T-helper 17 cell (primary cell): ENCODE measurements around the gene PGLYRP2. TPM values are rescaled to one million over a fixed set of nuclear protein-coding genes. Genes with fewer than 3 reads are reported as not detected.

ENCODE experiments used
- ATAC-seq: fragments of 150-1000 bp; cut with Tn5 transposase; 2 replicates; pipeline ENCODE4 v1.10.0; 2021; ENCODE audit warnings: mild to moderate bottlenecking, moderate library complexity
- DNase-seq, 3 donors: peaks; one replicate each; pipeline versions ENCODE4 v3.0.0 to v3.0.0-alpha.2; 2020 to 2021
- H3K9me3 ChIP-seq: one replicate; pipeline ENCODE4 v1.7.0; 2013; ENCODE audit warnings: low read length, mild to moderate bottlenecking; ENCODE audit not compliant: control insufficient read depth, poor library complexity, severe bottlenecking
- H3K27ac Mint-ChIP-seq: one replicate; pipeline ENCODE4 v1.8.0; 2022; ENCODE audit warnings: mild to moderate bottlenecking, moderate library complexity, mixed read lengths
- H3K27me3 Mint-ChIP-seq: one replicate; pipeline ENCODE4 v1.8.0; 2022; ENCODE audit warnings: mixed read lengths
- H3K36me3 Mint-ChIP-seq: one replicate; pipeline ENCODE4 v1.8.0; 2022; ENCODE audit warnings: low read depth, mixed read lengths
- H3K4me1 Mint-ChIP-seq: one replicate; pipeline ENCODE4 v1.8.0; 2022; ENCODE audit warnings: mild to moderate bottlenecking, mixed read lengths
- H3K4me3 Mint-ChIP-seq: one replicate; pipeline ENCODE4 v1.8.0; 2022; ENCODE audit warnings: mild to moderate bottlenecking, moderate library complexity, mixed read lengths
- total RNA-seq, 4 donors: library from RNA in 2 of 4; stranded (reverse) in 2 of 4; gene quantifications; one replicate each; pipeline ENCODE4 v1.2.3 and lab custom pipeline; 2022 to 2026

PGLYRP2 gene
- total RNA-seq, 2 donors from 2014 or later: not detected

DNA sequence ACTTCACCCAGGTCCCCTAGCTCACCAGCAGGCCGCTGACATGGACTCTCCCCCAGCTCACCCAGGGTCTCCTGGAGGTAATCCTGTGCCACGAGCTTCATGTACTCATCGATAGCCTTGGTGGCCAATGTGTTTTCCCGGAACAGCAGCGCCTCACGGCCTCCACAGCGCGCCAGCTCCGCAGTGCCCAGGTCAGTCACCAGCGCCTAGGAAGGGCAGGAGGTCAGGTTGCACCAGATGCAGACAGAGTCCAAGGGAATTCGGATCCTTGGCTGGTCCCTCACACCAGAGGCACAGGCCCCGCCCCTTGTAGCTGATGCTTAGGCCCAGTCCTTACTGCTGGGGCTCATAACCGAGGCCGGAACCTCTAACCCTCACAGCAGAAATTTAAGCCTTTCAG is 22.9 kb downstream of the PGLYRP2 start:
- peaks cover 4% of the 10 kb centered on the region for H3K36me3 Mint-ChIP-seq
- H3K4me3 Mint-ChIP-seq: no peak overlapping the region
- H3K9me3 ChIP-seq: no peaks in the 10 kb centered on the region
- peaks cover 18% of the 10 kb centered on the region for H3K4me1 Mint-ChIP-seq
- no peak overlapping the region for H3K27ac Mint-ChIP-seq
- no peaks in the 10 kb centered on the region for H3K27me3 Mint-ChIP-seq
- no peak for DNase-seq
- no peak for ATAC-seq

DNA sequence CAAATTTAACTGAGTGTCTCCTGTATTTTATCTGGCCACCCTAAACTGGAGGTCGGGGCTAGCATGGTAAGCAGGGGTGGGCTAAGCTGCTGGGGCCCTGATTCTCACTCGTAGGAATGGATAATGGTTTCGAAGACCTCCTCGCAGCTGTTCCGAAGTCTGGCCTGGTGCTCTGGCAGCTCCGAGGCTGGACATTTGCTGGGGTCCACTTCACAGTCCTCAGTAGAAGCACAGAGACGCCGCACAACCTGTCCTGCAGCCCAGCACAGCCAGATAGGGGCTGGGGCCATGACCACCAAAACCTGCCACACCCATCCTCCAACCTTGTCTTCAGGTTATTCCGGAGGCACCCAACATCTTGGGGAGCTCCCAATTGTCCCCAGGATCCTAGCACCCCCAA is 23.3 kb downstream of the PGLYRP2 start:
- Mint-ChIP-seq H3K4me1 (peaks cover 18% of the 10 kb centered on the region), H3K27ac (no peak overlapping the region), H3K27me3 (no peaks in the 10 kb centered on the region), H3K4me3 (no peak overlapping the region), H3K36me3 (peaks cover 4% of the 10 kb centered on the region)
- no peaks in the 10 kb centered on the region for H3K9me3 ChIP-seq
- no peak for DNase-seq
- ATAC-seq: no peak

DNA sequence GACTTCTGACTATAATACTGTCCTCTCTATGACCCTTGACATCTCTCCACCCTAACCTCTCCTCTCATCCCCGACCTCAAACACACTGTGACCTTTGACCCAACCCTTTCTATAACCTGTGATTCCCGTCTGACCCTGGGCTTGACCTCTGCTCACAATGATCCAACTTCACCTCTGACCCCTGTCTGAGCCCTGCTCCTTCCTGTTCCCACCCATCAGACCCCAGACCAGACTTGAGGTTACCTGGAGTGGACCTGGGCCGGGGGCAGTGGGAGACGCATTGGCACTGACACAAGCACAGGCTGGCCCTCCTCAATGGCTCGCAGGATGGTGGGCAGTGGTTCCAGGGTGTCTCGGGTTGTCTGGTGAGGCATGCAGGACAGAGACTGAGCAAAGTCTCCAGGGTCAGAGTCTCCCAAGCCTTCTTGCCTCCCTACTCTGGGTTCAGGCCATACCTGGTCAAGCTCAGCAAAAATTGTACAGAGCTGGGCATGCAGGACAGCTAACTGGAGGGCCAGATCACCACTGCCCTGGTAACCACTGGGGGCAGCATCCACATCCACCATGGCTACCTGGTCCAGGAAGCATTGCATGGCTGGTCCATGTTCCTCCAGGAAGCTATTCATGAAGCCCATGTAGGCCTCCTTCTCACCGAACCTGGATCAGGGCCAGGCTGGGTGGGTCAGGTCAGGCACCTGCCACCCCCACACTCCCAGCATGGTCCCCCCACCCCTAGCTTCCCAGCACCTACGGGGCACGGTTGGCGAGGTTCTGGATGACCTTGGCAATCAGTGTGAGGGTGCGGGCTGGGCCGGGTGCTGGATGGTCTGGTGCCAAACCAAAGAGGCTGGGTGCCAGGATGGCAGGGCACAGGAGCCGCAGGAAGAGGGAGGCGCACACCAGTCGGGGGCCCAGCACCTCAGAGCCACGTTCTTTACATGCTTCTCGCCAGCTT is 25.1 kb downstream of the PGLYRP2 start:
- Mint-ChIP-seq H3K27me3 (no peaks in the 10 kb centered on the region), H3K27ac (peak overlapping the region; percentile 37), H3K36me3 (peaks cover 4% of the 10 kb centered on the region), H3K4me3 (no peak overlapping the region), H3K4me1 (peaks cover 18% of the 10 kb centered on the region)
- no peaks in the 10 kb centered on the region for H3K9me3 ChIP-seq
- ATAC-seq (no peak), DNase-seq (no peak)

GRCh38 chr19:15453091-15453578 is 26.2 kb downstream of the PGLYRP2 start:
- H3K9me3 ChIP-seq: no peaks in the 10 kb centered on the region
- H3K4me3 Mint-ChIP-seq: no peak overlapping the region
- no peaks in the 10 kb centered on the region for H3K27me3 Mint-ChIP-seq
- H3K4me1 Mint-ChIP-seq: peaks cover 25% of the 10 kb centered on the region
- peaks cover 4% of the 10 kb centered on the region for H3K36me3 Mint-ChIP-seq
- no peak for DNase-seq
- no peak overlapping the region for H3K27ac Mint-ChIP-seq
- ATAC-seq: no peak

DNA sequence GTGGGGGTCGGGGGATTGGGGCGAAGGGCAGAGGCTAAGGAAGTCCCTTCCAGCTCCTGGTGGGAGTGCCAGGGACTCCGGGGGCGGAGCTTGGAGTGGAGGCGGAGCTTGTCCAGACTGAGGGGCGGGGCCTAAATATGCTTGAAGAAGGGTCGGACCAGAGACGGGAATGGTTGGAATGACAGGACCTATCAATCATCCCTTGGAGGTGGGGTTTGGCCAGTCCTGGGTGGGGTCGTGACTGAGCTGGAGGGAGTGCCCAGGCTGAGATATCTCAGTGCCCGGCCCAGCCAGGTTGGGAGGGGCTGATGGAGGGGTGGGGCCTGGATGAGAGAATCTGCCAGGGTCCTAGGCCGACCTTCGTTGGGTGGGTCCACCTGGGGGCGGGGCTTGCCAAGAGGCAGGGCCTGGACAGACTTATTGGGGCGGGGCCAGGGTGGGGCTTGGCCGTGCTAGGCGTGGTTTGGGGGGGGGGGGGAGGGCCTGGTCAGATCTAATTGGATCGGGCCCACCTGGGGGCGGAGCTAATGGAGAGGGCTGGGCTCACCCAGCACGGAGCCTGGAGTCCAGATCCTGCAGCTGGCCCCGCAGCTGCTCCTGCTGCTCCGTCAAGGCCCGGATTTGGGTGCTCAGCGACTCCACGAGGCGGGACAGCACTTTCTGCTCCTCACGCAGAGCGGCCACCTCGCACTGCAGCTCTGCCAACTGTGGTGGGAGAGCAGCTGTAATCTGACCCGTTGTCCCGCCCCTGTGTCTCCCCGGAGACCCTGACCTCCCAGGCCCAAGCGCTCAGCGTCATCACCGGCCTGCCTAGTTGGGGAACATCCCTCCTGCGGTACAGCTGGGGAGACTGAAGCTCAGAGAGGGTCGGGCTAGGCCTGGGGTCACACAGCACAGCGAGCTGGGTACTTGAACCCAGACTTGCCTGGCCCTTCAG is 26.9 kb downstream of the PGLYRP2 start:
- Mint-ChIP-seq H3K27me3 (no peaks in the 10 kb centered on the region), H3K27ac (no peak overlapping the region), H3K36me3 (peaks cover 4% of the 10 kb centered on the region), H3K4me3 (no peak overlapping the region), H3K4me1 (peaks cover 21% of the 10 kb centered on the region)
- no peaks in the 10 kb centered on the region for H3K9me3 ChIP-seq
- no peak for ATAC-seq
- no peak for DNase-seq

GRCh38 chr19:15450528-15450890 is 28.8 kb downstream of the PGLYRP2 start:
- H3K36me3 Mint-ChIP-seq: peaks cover 4% of the 10 kb centered on the region
- H3K9me3 ChIP-seq: no peaks in the 10 kb centered on the region

GRCh38 chr19:15449620-15450527 is 29.4 kb downstream of the PGLYRP2 start, which contains the start of gene WIZ:
Gene WIZ, minus strand, starts transcription at chr19:15449956. Its CDS starts 1,649 bp downstream, at chr19:15448307.
- Mint-ChIP-seq H3K27me3 (no peaks in the 10 kb centered on the region), H3K27ac (peak within 1 kb of the TSS; percentile 32), H3K4me3 (peak within 1 kb of the TSS; percentile 86), H3K4me1 (peaks cover 18% of the 10 kb centered on the region), H3K36me3 (peaks cover 4% of the 10 kb centered on the region)
- H3K9me3 ChIP-seq: no peaks in the 10 kb centered on the region
- peak; percentile 88 for ATAC-seq
- peak; percentile 76 to 81 (median 79) for DNase-seq

More at GRCh38 chr19:15450528-15450890, 28.8 kb downstream of the PGLYRP2 start:
- Mint-ChIP-seq H3K4me3 (peak overlapping the region; percentile 56), H3K27me3 (no peaks in the 10 kb centered on the region), H3K27ac (peak overlapping the region; percentile 1), H3K4me1 (peaks cover 24% of the 10 kb centered on the region)
- ATAC-seq: no peak
- no peak for DNase-seq

- Mint-ChIP-seq H3K4me1 (peaks cover 16% of the 10 kb centered on the region), H3K36me3 (peaks cover 3% of the 10 kb centered on the region), H3K27me3 (no peaks in the 10 kb centered on the region), H3K4me3 (peak overlapping the region; percentile 86), H3K27ac (peak overlapping the region; percentile 32)
- no peaks in the 10 kb centered on the region for H3K9me3 ChIP-seq
- DNase-seq (no peak), ATAC-seq (no peak)
Observed at GRCh38 chr19:15448778-15449619, 30.3 kb downstream of the PGLYRP2 start.

GRCh38 chr19:15448044-15448777 is 31.1 kb downstream of the PGLYRP2 start:
- DNase-seq (no peak), ATAC-seq (no peak)
- H3K4me1 Mint-ChIP-seq: peaks cover 14% of the 10 kb centered on the region
- peak overlapping the region; percentile 86 for H3K4me3 Mint-ChIP-seq
- H3K27ac Mint-ChIP-seq: peak overlapping the region; percentile 32
- no peaks in the 10 kb centered on the region for H3K27me3 Mint-ChIP-seq
- H3K36me3 Mint-ChIP-seq: no peaks in the 10 kb centered on the region
- no peaks in the 10 kb centered on the region for H3K9me3 ChIP-seq

GRCh38 chr19:15447057-15447456 is 32.2 kb downstream of the PGLYRP2 start:
- DNase-seq (no peak), ATAC-seq (no peak)
- H3K36me3 Mint-ChIP-seq: no peaks in the 10 kb centered on the region
- H3K9me3 ChIP-seq: no peaks in the 10 kb centered on the region
- H3K27me3 Mint-ChIP-seq: no peaks in the 10 kb centered on the region
- H3K4me3 Mint-ChIP-seq: peak overlapping the region; percentile 49
- peaks cover 14% of the 10 kb centered on the region for H3K4me1 Mint-ChIP-seq
- no peak overlapping the region for H3K27ac Mint-ChIP-seq

DNA sequence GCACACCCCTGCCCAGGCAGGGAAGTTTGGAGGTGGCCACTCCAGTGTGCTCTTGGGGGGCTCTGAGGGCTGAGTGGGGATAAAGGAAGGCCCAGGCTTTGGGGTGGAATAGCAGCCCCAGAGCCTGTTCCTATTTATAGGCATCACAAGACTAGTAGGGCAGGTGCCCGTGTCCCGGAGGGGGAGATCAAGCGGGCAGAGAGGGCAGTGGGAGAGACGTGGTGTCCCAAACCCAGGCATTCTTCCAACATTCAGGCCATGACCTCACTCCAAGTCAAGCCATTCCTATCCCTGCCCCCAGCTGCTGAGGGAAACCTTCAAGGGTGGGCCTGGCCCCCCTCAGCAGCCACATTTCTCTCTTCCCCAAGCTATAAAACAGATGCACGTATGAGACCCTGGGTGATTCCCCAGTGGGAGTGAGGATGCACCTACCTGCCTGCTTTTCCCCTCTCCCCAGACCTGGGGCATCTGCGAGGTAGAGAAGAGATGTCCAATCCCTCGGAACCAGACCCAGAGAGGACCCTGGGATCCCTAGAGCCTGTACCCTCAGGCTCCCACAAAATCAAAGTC is 33.4 kb downstream of the PGLYRP2 start:
- peaks cover 14% of the 10 kb centered on the region for H3K4me1 Mint-ChIP-seq
- H3K4me3 Mint-ChIP-seq: no peak overlapping the region
- H3K36me3 Mint-ChIP-seq: no peaks in the 10 kb centered on the region
- no peaks in the 10 kb centered on the region for H3K9me3 ChIP-seq
- no peak for ATAC-seq
- no peak overlapping the region for H3K27ac Mint-ChIP-seq
- no peak for DNase-seq
- no peaks in the 10 kb centered on the region for H3K27me3 Mint-ChIP-seq
